A549 treated with ZK216348 at 1 μM for 4 hours (cell line): ENCODE results near the gene SNRPA1. TPM values are rescaled to one million over a fixed set of nuclear protein-coding genes. Genes with fewer than 3 reads are reported as not detected.

Source experiments
- total RNA-seq: library from RNA; stranded (reverse); fragments of 200-300 nt; extraction: Qiagen RNA extraction; gene quantifications from 5 replicates; pipeline ENCODE4 v1.2.3, GENCODE V29; 2022; ENCODE audit warnings: low read depth

The SNRPA1 gene
- 99.6 to 129 TPM (median 111 TPM) in 5 replicates for total RNA-seq

DNA sequence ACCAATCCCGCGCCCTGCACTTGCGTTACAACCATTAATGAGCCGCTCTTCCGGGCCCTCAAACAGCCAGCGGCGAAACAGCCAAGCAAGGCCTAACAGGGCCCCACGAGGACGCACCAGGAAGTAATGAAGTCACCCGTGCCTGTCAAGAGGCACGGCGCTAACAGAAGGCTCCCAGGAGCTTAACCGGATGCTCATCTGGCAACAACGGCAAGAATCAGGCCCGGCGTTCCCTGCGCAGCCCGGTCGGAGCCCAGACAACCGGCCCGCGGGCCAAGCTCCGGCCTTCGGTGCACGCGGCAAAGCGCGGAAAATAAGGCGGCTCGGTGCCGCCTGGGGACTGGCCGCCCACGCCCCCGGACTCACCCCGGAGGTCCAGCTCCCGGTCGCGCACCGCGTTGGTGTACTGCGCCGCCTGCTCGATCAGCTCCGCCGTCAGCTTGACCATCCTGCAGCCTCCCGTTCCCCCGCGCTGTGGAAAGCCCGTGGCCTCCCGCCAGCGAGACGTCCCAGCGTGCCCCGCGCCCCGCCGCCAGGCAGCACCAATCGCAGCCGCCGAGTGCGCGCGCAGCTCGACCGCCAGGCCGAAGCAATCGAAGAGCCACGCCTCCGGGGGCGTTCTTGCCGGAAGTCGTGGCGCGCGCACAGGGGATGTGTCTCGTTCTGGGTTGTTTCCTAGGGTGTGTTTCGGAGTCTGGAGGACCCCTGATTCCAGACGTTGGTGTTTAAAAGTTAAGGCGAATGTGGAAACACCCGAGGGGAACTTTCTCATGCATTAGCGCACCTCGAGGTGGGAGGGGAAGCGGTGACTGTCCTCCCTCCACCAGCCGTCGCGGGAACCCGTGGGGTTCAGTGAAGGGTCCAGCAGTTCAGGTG lies at the start of gene SNRPA1:
SNRPA1 (minus strand) TSS at position 518 of the 876 bp plus-strand sequence; CDS start at position 448, 70 bp downstream.

DNA sequence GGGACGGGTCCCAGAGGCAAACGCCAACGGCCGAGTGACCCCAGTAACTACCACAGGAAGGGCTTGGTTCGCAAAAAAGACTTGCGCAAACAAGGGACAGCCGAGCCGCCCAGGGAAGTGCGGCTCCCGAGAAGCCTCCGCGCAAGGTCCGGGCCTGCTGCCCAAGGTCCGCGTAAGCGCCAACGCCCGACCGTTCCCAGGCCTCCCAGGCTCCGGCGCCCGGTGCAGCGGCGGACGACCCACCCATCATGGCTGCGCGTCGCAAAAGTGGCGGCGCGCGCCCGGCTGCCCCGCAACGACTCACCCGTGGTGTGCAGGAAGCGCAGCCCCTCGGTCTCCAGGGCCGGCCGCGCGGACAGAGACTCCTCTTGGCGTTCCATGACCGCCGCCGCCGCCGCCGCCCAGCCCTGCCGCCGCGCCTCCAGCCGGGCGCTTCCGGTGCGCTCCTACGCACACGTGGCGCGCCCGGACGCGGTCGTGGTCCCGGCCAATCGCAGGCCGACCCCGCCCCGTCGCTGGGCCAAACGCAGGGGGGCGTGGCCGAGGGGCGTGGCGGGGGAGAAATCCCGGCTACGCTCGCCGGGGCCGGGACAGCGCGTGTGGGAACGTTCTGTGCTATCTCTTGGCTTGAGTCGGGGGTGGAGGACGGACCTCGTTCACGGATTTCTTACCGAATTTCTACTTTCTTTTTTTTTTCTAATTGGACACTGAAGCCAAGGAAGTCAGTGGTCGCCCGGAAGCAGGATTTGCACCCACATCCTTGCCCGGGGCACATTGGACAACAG lies 17.8 kb downstream of the SNRPA1 start, which contains the start of gene SELENOS:
SELENOS (minus strand) TSS at position 448 of the 785 bp plus-strand sequence; CDS start at position 380, 68 bp downstream.

DNA sequence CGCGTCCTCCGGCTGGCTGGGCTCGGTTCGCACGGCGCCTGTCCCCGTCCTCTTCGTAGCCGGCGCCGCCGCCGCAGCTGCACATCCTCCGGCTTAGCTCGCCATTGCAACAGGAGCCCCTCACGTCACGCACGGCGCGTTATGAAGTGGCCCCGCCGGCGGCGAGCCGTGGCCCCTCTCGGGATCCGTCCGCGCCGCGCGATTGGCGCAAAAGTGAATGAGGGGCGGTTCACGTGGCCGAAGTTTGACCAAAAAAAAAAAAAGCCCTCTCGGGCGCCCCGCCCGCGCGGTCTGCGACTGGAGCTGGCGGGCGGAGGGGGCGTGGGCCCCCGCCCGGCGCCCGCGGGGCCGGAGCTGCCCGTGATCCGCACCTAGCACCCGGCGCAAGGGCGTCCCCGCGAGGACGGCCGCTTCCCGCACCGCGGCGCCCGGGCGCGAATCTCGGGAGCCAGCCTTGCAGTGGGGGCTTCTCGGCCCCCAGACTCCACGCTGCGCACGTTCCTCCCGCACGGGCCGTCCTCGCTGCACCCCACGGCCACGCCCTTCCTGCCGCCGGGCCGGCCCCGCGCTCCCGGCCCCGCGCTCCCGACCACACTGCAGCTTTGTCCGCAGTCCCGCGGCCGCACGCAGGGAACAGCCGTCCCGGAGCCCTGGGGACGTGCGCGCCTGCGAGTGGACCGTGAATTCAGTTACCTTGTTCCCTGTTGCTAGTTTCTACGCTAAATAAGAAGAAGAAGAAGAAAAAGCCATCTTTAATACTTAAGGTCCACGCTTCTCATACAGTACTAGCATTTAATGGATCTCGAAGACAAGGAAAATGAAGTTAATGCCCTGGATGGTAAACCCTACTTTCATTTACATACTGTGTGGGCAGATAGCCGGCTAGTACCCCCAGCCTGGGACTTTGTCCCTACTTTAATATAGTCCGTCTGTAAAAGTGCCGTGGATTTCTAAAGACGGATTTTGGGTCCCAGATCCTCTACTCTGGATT lies 42.9 kb downstream of the SNRPA1 start, which contains the start of gene CHSY1:
CHSY1 (minus strand) TSS at position 219 of the 991 bp plus-strand sequence. CDS start 592 bp downstream, outside the sequence.

Other genes starting within 250 kb of the SNRPA1 start
- 20.6 to 31.1 TPM (median 27.9 TPM) in 5 replicates for gene CHSY1, start 43.2 kb downstream of the SNRPA1 start, total RNA-seq
- gene SELENOS, start 17.8 kb downstream of the SNRPA1 start, total RNA-seq, result 141 to 161 TPM (median 153 TPM) in 5 replicates
- 8.8 to 12.2 TPM (median 10.7 TPM) in 5 replicates for gene PCSK6, start 194.5 kb upstream of the SNRPA1 start, total RNA-seq